Fibroblast of lung (primary cell): ENCODE measurements around the gene CTDSPL. TPM values are rescaled to one million over a fixed set of nuclear protein-coding genes. Genes with fewer than 3 reads are reported as not detected.
"Not testable (repeated sequence)": the region's sequence is repeated elsewhere in the genome, so short reads cannot be mapped to it uniquely, and the experiment has no call there.

ENCODE experiments used
- DNase-seq, 2 donors: peaks; one replicate each; pipeline versions ENCODE4 v3.0.0 to v3.0.0-alpha.2; 2010; ENCODE audit warnings: low read depth in 2 of 2
- H2AFZ ChIP-seq: 2 replicates; pipeline ENCODE4 v1.5.1; 2012; ENCODE audit warnings: low read length, control low read depth, inconsistent platforms
- H3K27ac ChIP-seq: 2 replicates; pipeline ENCODE4 v1.5.1; 2011; ENCODE audit warnings: low read length, control low read depth; ENCODE audit not compliant: insufficient read depth
- H3K27me3 ChIP-seq: 2 replicates; pipeline ENCODE4 v1.5.1; 2011; ENCODE audit warnings: mild to moderate bottlenecking, low read length; ENCODE audit not compliant: control insufficient read depth, insufficient read depth
- H3K36me3 ChIP-seq: 2 replicates; pipeline ENCODE4 v1.5.1; 2011; ENCODE audit warnings: low read length; ENCODE audit not compliant: control insufficient read depth, insufficient read depth
- H3K4me1 ChIP-seq: 2 replicates; pipeline ENCODE4 v1.5.1; 2011; ENCODE audit warnings: low read length; ENCODE audit not compliant: control insufficient read depth, insufficient read depth; ENCODE audit errors: extremely low read depth
- H3K4me2 ChIP-seq: 2 replicates; pipeline ENCODE4 v1.5.1; 2011; ENCODE audit warnings: low read length, control low read depth; ENCODE audit not compliant: insufficient read depth; ENCODE audit errors: extremely low read depth
- H3K4me3 ChIP-seq, 4 experiments: fragments of 200-600 bp in 1 of 4; sonication (generic) in 1 of 4; replicated peaks in 1 of 4; 2 replicates each; pipeline ENCODE4 v1.5.1; 2011 to 2016; ENCODE audit warnings: low read length in 4 of 4, low read depth in 3 of 4, mild to moderate bottlenecking in 3 of 4, control low read depth in 2 of 4, inconsistent platforms in 1 of 4, mixed read lengths in 1 of 4; ENCODE audit not compliant: insufficient read depth in 1 of 4; ENCODE audit errors: control extremely low read depth in 1 of 4
- H3K79me2 ChIP-seq: 2 replicates; pipeline ENCODE4 v1.5.1; 2012; ENCODE audit warnings: mild to moderate bottlenecking, low read length, inconsistent platforms; ENCODE audit not compliant: control insufficient read depth, insufficient read depth
- H3K9ac ChIP-seq: 2 replicates; pipeline ENCODE4 v1.5.1; 2011; ENCODE audit warnings: mild to moderate bottlenecking, low read length, control low read depth; ENCODE audit not compliant: insufficient read depth
- H3K9me3 ChIP-seq: 2 replicates; pipeline ENCODE4 v1.5.1; 2012; ENCODE audit warnings: low read depth, low read length; ENCODE audit not compliant: control insufficient read depth, insufficient read depth
- H4K20me1 ChIP-seq: 2 replicates; pipeline ENCODE4 v1.5.1; 2011; ENCODE audit warnings: low read length; ENCODE audit not compliant: control insufficient read depth, insufficient read depth; ENCODE audit errors: extremely low read depth
- CTCF ChIP-seq, 2 donors: IDR thresholded peaks in 1 of 2; conservative IDR thresholded peaks in 1 of 2; 1 replicate in 1 of 2; 2 replicates in 1 of 2; pipeline ENCODE4 v1.5.1; 2011 to 2012; ENCODE audit warnings: low read length in 2 of 2, control low read depth in 1 of 2, inconsistent platforms in 1 of 2, low read depth in 1 of 2, mild to moderate bottlenecking in 1 of 2
- EZH2 ChIP-seq: IDR thresholded peaks from 2 replicates; pipeline ENCODE4 v1.5.1; 2012; ENCODE audit warnings: low read length, control low read depth, mild to moderate bottlenecking; ENCODE audit errors: missing control alignments
- polyA plus RNA-seq, 2 donors: library from polyadenylated mRNA; depleted of rRNA in 1 of 2; stranded (reverse) in 1 of 2; unstranded in 1 of 2; fragments of >200 nt; gene quantifications; 2 replicates each; pipeline ENCODE4 v1.2.1, GENCODE V29; 2011 to 2012; ENCODE audit warnings: missing spikeins in 1 of 2
- total RNA-seq: library from RNA; depleted of rRNA; stranded (reverse); fragments of >200 nt; gene quantifications from 2 replicates; pipeline ENCODE4 v1.2.1, GENCODE V29; 2014

Gene CTDSPL
- total and polyA plus RNA-seq, 2 donors (not counting 1 experiment from before 2014, with no cell fraction given), result 34.0 to 51.5 TPM

- Histone ChIP-seq H3K9me3 (no peaks in the 10 kb centered on the region), H4K20me1 (no peaks in the 10 kb centered on the region), H2AFZ (no peak overlapping the region), H3K4me3 (no peak overlapping the region), H3K79me2 (no peaks in the 10 kb centered on the region), H3K4me2 (no peak overlapping the region), H3K9ac (no peak overlapping the region), H3K27me3 (no peaks in the 10 kb centered on the region), H3K4me1 (no peaks in the 10 kb centered on the region), H3K36me3 (no peaks in the 10 kb centered on the region), H3K27ac (no peak overlapping the region)
- DNase-seq, result peak in 1 of 2 donors; percentile 50
- TF ChIP-seq EZH2 (no peak), CTCF (conservative IDR thresholded peaks at IDR 0.05 in 1 of 2, IDR thresholded peaks at IDR 0.05 in 1 of 2; ENCODE audit: low read depth in 1 of 2, low read length in 2 of 2) (peak; percentile 9 to 15)
These were observed 47.1 kb upstream of the CTDSPL start for GRCh38 chr3:37814547-37814946.

GRCh38 chr3:37815156-37815555 lies 46.5 kb upstream of the CTDSPL start:
- H3K27ac ChIP-seq, H3K9ac ChIP-seq, H3K4me3 ChIP-seq, H3K4me1 ChIP-seq, H3K4me2 ChIP-seq, DNase-seq, H3K27me3 ChIP-seq, H4K20me1 ChIP-seq, H3K36me3 ChIP-seq, H2AFZ ChIP-seq, H3K79me2 ChIP-seq, H3K9me3 ChIP-seq: not testable (repeated sequence)

- Histone ChIP-seq H3K4me3 (no peak overlapping the region), H2AFZ (no peak overlapping the region), H3K4me2 (no peak overlapping the region), H3K79me2 (no peaks in the 10 kb centered on the region), H3K9ac (no peak overlapping the region), H3K36me3 (no peaks in the 10 kb centered on the region), H3K27ac (no peak overlapping the region), H4K20me1 (no peaks in the 10 kb centered on the region), H3K27me3 (no peaks in the 10 kb centered on the region), H3K9me3 (no peaks in the 10 kb centered on the region), H3K4me1 (no peaks in the 10 kb centered on the region)
- no peak for TF ChIP-seq CTCF (conservative IDR thresholded peaks at IDR 0.05 in 1 of 2, IDR thresholded peaks at IDR 0.05 in 1 of 2; ENCODE audit: low read depth in 1 of 2, low read length in 2 of 2)
- no peak for TF ChIP-seq EZH2
- peak in 1 of 2 donors; percentile 27 for DNase-seq
These were observed 45.4 kb upstream of the CTDSPL start for GRCh38 chr3:37816271-37816670.
